ENCODE measurements around the gene NWD2.

NWD2 gene

GRCh38 chr4:37223732-37224131 lies 20.8 kb upstream of the NWD2 start:
- TF ChIP-seq CTCF (IDR thresholded peaks at IDR 0.05; ENCODE audit: control insufficient read depth, extremely low read depth, insufficient read depth): no peak
- no peak overlapping the region for H3K4me3 ChIP-seq (ENCODE audit: low read depth, low read length)
- no peak for DNase-seq (ENCODE audit: low read depth)

GRCh38 chr4:37224854-37225253 lies 19.7 kb upstream of the NWD2 start:
- DNase-seq (ENCODE audit: low read depth): no peak
- TF ChIP-seq CTCF (IDR thresholded peaks at IDR 0.05; ENCODE audit: control insufficient read depth, extremely low read depth, insufficient read depth): no peak
- H3K4me3 ChIP-seq (ENCODE audit: low read depth, low read length): no peak overlapping the region

GRCh38 chr4:37225778-37226177 lies 18.8 kb upstream of the NWD2 start:
- no peak for DNase-seq (ENCODE audit: low read depth)
- no peak overlapping the region for H3K4me3 ChIP-seq (ENCODE audit: low read depth, low read length)

GRCh38 chr4:37232315-37232714 lies 12.2 kb upstream of the NWD2 start:
- no peak for TF ChIP-seq CTCF (IDR thresholded peaks at IDR 0.05; ENCODE audit: control insufficient read depth, extremely low read depth, insufficient read depth)
- peak; percentile 19 for DNase-seq (ENCODE audit: low read depth)
- H3K4me3 ChIP-seq (ENCODE audit: low read depth, low read length): no peak overlapping the region

More at GRCh38 chr4:37225778-37226177, 18.8 kb upstream of the NWD2 start:
- no peak for TF ChIP-seq CTCF (IDR thresholded peaks at IDR 0.05; ENCODE audit: control insufficient read depth, extremely low read depth, insufficient read depth)

GRCh38 chr4:37236165-37236564 lies 8.4 kb upstream of the NWD2 start:
- no peak for DNase-seq (ENCODE audit: low read depth)
- H3K4me3 ChIP-seq (ENCODE audit: low read depth, low read length): no peak overlapping the region
- TF ChIP-seq CTCF (IDR thresholded peaks at IDR 0.05; ENCODE audit: control insufficient read depth, extremely low read depth, insufficient read depth): no peak

GRCh38 chr4:37241647-37242046 lies 2.9 kb upstream of the NWD2 start:
- no peak for TF ChIP-seq CTCF (IDR thresholded peaks at IDR 0.05; ENCODE audit: control insufficient read depth, extremely low read depth, insufficient read depth)
- no peak for DNase-seq (ENCODE audit: low read depth)
- no peak overlapping the region for H3K4me3 ChIP-seq (ENCODE audit: low read depth, low read length)

- peak; percentile 30; the same call in 1 of the 2 replicates for TF ChIP-seq CTCF (IDR thresholded peaks at IDR 0.05; ENCODE audit: control insufficient read depth, extremely low read depth, insufficient read depth)
- no peak overlapping the region for H3K4me3 ChIP-seq (ENCODE audit: low read depth, low read length)
- no peak for DNase-seq (ENCODE audit: low read depth)
These were observed 1.5 kb upstream of the NWD2 start for GRCh38 chr4:37243051-37243450.
